Activated T-cell treated with anti-CD3 and anti-CD28 coated beads for 48 hours (primary cell): ENCODE data around the gene HGFAC.

Experiments used
- DNase-seq: peaks from one replicate; pipeline ENCODE4 v3.0.0-alpha.2; 2020; ENCODE audit warnings: low read depth

Gene HGFAC

GRCh38 chr4:3441501-3442459, at the start of gene HGFAC:
TSS of gene HGFAC (plus strand) at chr4:3441968. CDS start at chr4:3442002, 34 bp downstream.
- DNase-seq: no peak

GRCh38 chr4:3392321-3392720, 49.4 kb upstream of the HGFAC start:
- no peak for DNase-seq

GRCh38 chr4:3393171-3393570, 48.6 kb upstream of the HGFAC start:
- DNase-seq: no peak

- no peak for DNase-seq
Measured at GRCh38 chr4:3396600-3396999, 45.2 kb upstream of the HGFAC start.

GRCh38 chr4:3397128-3397527, 44.6 kb upstream of the HGFAC start:
- no peak for DNase-seq

GRCh38 chr4:3399277-3400194, 42.2 kb upstream of the HGFAC start:
- no peak for DNase-seq

- DNase-seq: no peak
Measured at GRCh38 chr4:3401436-3402171, 40.2 kb upstream of the HGFAC start.

GRCh38 chr4:3402491-3403347, 39.0 kb upstream of the HGFAC start:
- no peak for DNase-seq

GRCh38 chr4:3403348-3403906, 38.3 kb upstream of the HGFAC start:
- DNase-seq: no peak

GRCh38 chr4:3404546-3404945, 37.2 kb upstream of the HGFAC start:
- no peak for DNase-seq

GRCh38 chr4:3405176-3405575, 36.6 kb upstream of the HGFAC start:
- DNase-seq: no peak

GRCh38 chr4:3406021-3406420, 35.7 kb upstream of the HGFAC start:
- no peak for DNase-seq

GRCh38 chr4:3406431-3406830, 35.3 kb upstream of the HGFAC start:
- DNase-seq: no peak

GRCh38 chr4:3407171-3407771, 34.5 kb upstream of the HGFAC start:
- DNase-seq: no peak

- no peak for DNase-seq
Measured at GRCh38 chr4:3407930-3408792, 33.6 kb upstream of the HGFAC start.

- DNase-seq: no peak
Measured at GRCh38 chr4:3408793-3409330, 32.9 kb upstream of the HGFAC start.

- no peak for DNase-seq
Measured at GRCh38 chr4:3409571-3410091, 32.1 kb upstream of the HGFAC start.

- DNase-seq: no peak
Measured at GRCh38 chr4:3410401-3411135, 31.2 kb upstream of the HGFAC start.
